ENCODE results near the gene LAMC2.

The LAMC2 gene

DNA sequence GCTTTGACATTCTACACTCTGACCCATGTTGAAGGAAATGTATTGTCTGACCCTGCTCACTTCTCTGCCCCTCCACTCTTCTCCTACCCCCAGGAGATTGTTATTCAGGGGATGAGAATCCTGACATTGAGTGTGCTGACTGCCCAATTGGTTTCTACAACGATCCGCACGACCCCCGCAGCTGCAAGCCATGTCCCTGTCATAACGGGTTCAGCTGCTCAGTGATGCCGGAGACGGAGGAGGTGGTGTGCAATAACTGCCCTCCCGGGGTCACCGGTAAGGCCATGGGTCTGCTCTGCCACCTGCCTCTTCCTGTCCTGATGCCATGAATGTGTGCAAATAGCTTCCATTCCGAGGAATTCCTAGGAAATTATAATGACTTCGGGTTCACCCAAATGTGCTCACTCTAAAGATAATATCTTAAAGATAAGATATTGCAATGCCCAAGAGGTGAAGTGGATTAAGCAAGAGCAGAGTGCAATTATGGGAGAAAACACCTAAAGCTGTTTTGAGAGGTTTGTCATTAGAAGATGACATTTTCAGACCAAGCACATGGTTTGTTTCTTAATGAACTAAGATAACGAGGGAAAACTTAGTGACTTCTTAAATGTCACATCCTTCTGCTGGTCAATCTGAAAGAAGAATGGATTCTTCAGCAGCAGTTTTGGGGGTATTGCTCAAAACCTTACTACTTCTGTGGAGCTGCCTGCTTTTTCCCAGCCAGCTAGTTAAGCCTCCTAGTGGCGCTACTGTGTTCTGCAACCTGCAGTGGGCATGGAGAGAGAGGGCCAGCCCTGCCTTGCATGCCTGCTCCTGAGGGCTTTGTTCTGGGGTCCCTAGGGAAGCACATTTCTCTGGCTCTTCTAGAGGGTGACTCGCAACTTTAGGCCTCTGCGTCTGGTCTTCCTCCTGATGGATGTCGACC is 41.6 kb downstream of the LAMC2 start:
- Histone ChIP-seq H4K91ac (ENCODE audit: low read depth, low read length, poor library complexity) (no peak overlapping the region), H4K8ac (ENCODE audit: low read depth, low read length) (no peak overlapping the region), H2BK5ac (ENCODE audit: low read length) (no peak overlapping the region), H3K18ac (ENCODE audit: low read length) (peak overlapping the region; percentile 29), H3K9me3 (replicated peaks in 1 of 2; ENCODE audit: control insufficient read depth in 2 of 2, insufficient read depth in 1 of 2, low read depth in 1 of 2, low read length in 2 of 2) (no peaks in the 10 kb centered on the region), H2BK12ac (ENCODE audit: low read length) (no peak overlapping the region), H3K4me1 (ENCODE audit: control insufficient read depth in 2 of 2, insufficient read depth in 1 of 2, low read depth in 1 of 2, low read length in 2 of 2) (peaks cover 7 to 12% of the 10 kb centered on the region in 2 donors), H3K36me3 (replicated peaks in 1 of 2; ENCODE audit: control insufficient read depth in 2 of 2, insufficient read depth in 2 of 2, low read length in 2 of 2) (no peaks in the 10 kb centered on the region), H3K23ac (ENCODE audit: low read depth, low read length, poor library complexity) (no peak overlapping the region), H3K79me1 (ENCODE audit: low read depth, low read length) (no peaks in the 10 kb centered on the region), H3K4me3 (ENCODE audit: low read length in 2 of 2) (no peak overlapping the region), H2BK120ac (ENCODE audit: low read depth, low read length) (no peak overlapping the region), H3K4me2 (ENCODE audit: insufficient read depth, low read length, poor library complexity, severe bottlenecking) (no peak overlapping the region), H3K4ac (ENCODE audit: low read length) (no peak overlapping the region), H2BK15ac (ENCODE audit: low read length) (peak overlapping the region; percentile 13), H3K14ac (ENCODE audit: low read length) (peak overlapping the region; percentile 64), H3K9ac (ENCODE audit: low read depth, low read length, poor library complexity) (no peak overlapping the region), H2AFZ (ENCODE audit: low read length) (peak overlapping the region; percentile 7), H2AK5ac (ENCODE audit: low read depth, low read length) (no peak overlapping the region), H3K27me3 (ENCODE audit: control insufficient read depth in 3 of 3, insufficient read depth in 3 of 3, low read depth in 1 of 3, low read length in 3 of 3) (no peaks in the 10 kb centered on the region), H3K27ac (replicated peaks; ENCODE audit: low read length) (no peak overlapping the region)
- DNase-seq (ENCODE audit: low spot score): peak; percentile 49
- WGBS, 2 donors (ENCODE audit: extremely low coverage in 2 of 2, insufficient read length in 2 of 2, insufficient replicate concordance in 1 of 2): no CpG with 5 or more reads among the region's 16 CpGs

- Histone ChIP-seq H2BK15ac (ENCODE audit: low read length) (peak overlapping the region; percentile 7), H3K9me3 (replicated peaks in 1 of 2; ENCODE audit: control insufficient read depth in 2 of 2, insufficient read depth in 1 of 2, low read depth in 1 of 2, low read length in 2 of 2) (no peaks in the 10 kb centered on the region), H3K14ac (ENCODE audit: low read length) (no peak overlapping the region), H3K9ac (ENCODE audit: low read depth, low read length, poor library complexity) (no peak overlapping the region), H2BK120ac (ENCODE audit: low read depth, low read length) (no peak overlapping the region), H3K4me3 (ENCODE audit: low read length in 2 of 2) (no peak overlapping the region), H2AFZ (ENCODE audit: low read length) (no peak overlapping the region), H3K27ac (replicated peaks; ENCODE audit: low read length) (no peak overlapping the region), H3K4me2 (ENCODE audit: insufficient read depth, low read length, poor library complexity, severe bottlenecking) (no peak overlapping the region), H3K36me3 (replicated peaks in 1 of 2; ENCODE audit: control insufficient read depth in 2 of 2, insufficient read depth in 2 of 2, low read length in 2 of 2) (no peaks in the 10 kb centered on the region), H4K8ac (ENCODE audit: low read depth, low read length) (no peak overlapping the region), H3K4me1 (ENCODE audit: control insufficient read depth in 2 of 2, insufficient read depth in 1 of 2, low read depth in 1 of 2, low read length in 2 of 2) (peaks cover 7 to 12% of the 10 kb centered on the region in 2 donors), H3K4ac (ENCODE audit: low read length) (no peak overlapping the region), H2BK12ac (ENCODE audit: low read length) (peak overlapping the region; percentile 27), H3K27me3 (ENCODE audit: control insufficient read depth in 3 of 3, insufficient read depth in 3 of 3, low read depth in 1 of 3, low read length in 3 of 3) (no peaks in the 10 kb centered on the region), H2AK5ac (ENCODE audit: low read depth, low read length) (no peak overlapping the region), H4K91ac (ENCODE audit: low read depth, low read length, poor library complexity) (no peak overlapping the region), H3K18ac (ENCODE audit: low read length) (peak overlapping the region; percentile 29), H3K23ac (ENCODE audit: low read depth, low read length, poor library complexity) (no peak overlapping the region), H3K79me1 (ENCODE audit: low read depth, low read length) (no peaks in the 10 kb centered on the region), H2BK5ac (ENCODE audit: low read length) (no peak overlapping the region)
- no CpG with 5 or more reads among the region's 13 CpGs for WGBS, 2 donors (ENCODE audit: extremely low coverage in 2 of 2, insufficient read length in 2 of 2, insufficient replicate concordance in 1 of 2)
- DNase-seq (ENCODE audit: low spot score): no peak
These were observed 42.5 kb downstream of the LAMC2 start for GRCh38 chr1:183228347-183229220.

- H3K27me3 ChIP-seq (ENCODE audit: control insufficient read depth in 3 of 3, insufficient read depth in 3 of 3, low read depth in 1 of 3, low read length in 3 of 3): no peaks in the 10 kb centered on the region
- peaks cover 12 to 16% of the 10 kb centered on the region in 2 donors for H3K4me1 ChIP-seq (ENCODE audit: control insufficient read depth in 2 of 2, insufficient read depth in 1 of 2, low read depth in 1 of 2, low read length in 2 of 2)
- no peak overlapping the region for H2AFZ ChIP-seq (ENCODE audit: low read length)
- H3K79me1 ChIP-seq (ENCODE audit: low read depth, low read length): no peaks in the 10 kb centered on the region
- H2BK15ac ChIP-seq (ENCODE audit: low read length): no peak overlapping the region
- H3K4me3 ChIP-seq (ENCODE audit: low read length in 2 of 2): no peak overlapping the region
- no peak overlapping the region for H2BK120ac ChIP-seq (ENCODE audit: low read depth, low read length)
- no peak overlapping the region for H4K8ac ChIP-seq (ENCODE audit: low read depth, low read length)
- no peak overlapping the region for H2AK5ac ChIP-seq (ENCODE audit: low read depth, low read length)
- WGBS, 2 donors (ENCODE audit: extremely low coverage in 2 of 2, insufficient read length in 2 of 2, insufficient replicate concordance in 1 of 2): no CpG with 5 or more reads among the region's 2 CpGs
- no peak overlapping the region for H3K4ac ChIP-seq (ENCODE audit: low read length)
- no peaks in the 10 kb centered on the region for H3K36me3 ChIP-seq (replicated peaks in 1 of 2; ENCODE audit: control insufficient read depth in 2 of 2, insufficient read depth in 2 of 2, low read length in 2 of 2)
- H3K18ac ChIP-seq (ENCODE audit: low read length): no peak overlapping the region
- no peak overlapping the region for H3K14ac ChIP-seq (ENCODE audit: low read length)
- no peak overlapping the region for H2BK12ac ChIP-seq (ENCODE audit: low read length)
- no peak overlapping the region for H4K91ac ChIP-seq (ENCODE audit: low read depth, low read length, poor library complexity)
- H3K9ac ChIP-seq (ENCODE audit: low read depth, low read length, poor library complexity): no peak overlapping the region
- DNase-seq (ENCODE audit: low spot score): no peak
- no peak overlapping the region for H3K23ac ChIP-seq (ENCODE audit: low read depth, low read length, poor library complexity)
- no peak overlapping the region for H2BK5ac ChIP-seq (ENCODE audit: low read length)
- no peak overlapping the region for H3K27ac ChIP-seq (replicated peaks; ENCODE audit: low read length)
- no peak overlapping the region for H3K4me2 ChIP-seq (ENCODE audit: insufficient read depth, low read length, poor library complexity, severe bottlenecking)
- no peaks in the 10 kb centered on the region for H3K9me3 ChIP-seq (replicated peaks in 1 of 2; ENCODE audit: control insufficient read depth in 2 of 2, insufficient read depth in 1 of 2, low read depth in 1 of 2, low read length in 2 of 2)
These were observed 44.3 kb downstream of the LAMC2 start for GRCh38 chr1:183230413-183230812.

GRCh38 chr1:183231545-183231944 is 45.5 kb downstream of the LAMC2 start:
- no CpG with 5 or more reads among the region's 1 CpG for WGBS, 2 donors (ENCODE audit: extremely low coverage in 2 of 2, insufficient read length in 2 of 2, insufficient replicate concordance in 1 of 2)
- H3K36me3 ChIP-seq (replicated peaks in 1 of 2; ENCODE audit: control insufficient read depth in 2 of 2, insufficient read depth in 2 of 2, low read length in 2 of 2): no peaks in the 10 kb centered on the region

More at GRCh38 chr1:183231545-183231944, 45.5 kb downstream of the LAMC2 start:
- H3K79me1 ChIP-seq (ENCODE audit: low read depth, low read length): no peaks in the 10 kb centered on the region
- H3K14ac ChIP-seq (ENCODE audit: low read length): no peak overlapping the region
- H2BK12ac ChIP-seq (ENCODE audit: low read length): no peak overlapping the region
- H2AK5ac ChIP-seq (ENCODE audit: low read depth, low read length): no peak overlapping the region
- H3K9me3 ChIP-seq (replicated peaks in 1 of 2; ENCODE audit: control insufficient read depth in 2 of 2, insufficient read depth in 1 of 2, low read depth in 1 of 2, low read length in 2 of 2): no peaks in the 10 kb centered on the region
- no peak overlapping the region for H3K23ac ChIP-seq (ENCODE audit: low read depth, low read length, poor library complexity)
- H3K27me3 ChIP-seq (ENCODE audit: control insufficient read depth in 3 of 3, insufficient read depth in 3 of 3, low read depth in 1 of 3, low read length in 3 of 3): no peaks in the 10 kb centered on the region
- H3K4ac ChIP-seq (ENCODE audit: low read length): no peak overlapping the region
- H3K27ac ChIP-seq (replicated peaks; ENCODE audit: low read length): no peak overlapping the region
- no peak for DNase-seq (ENCODE audit: low spot score)
- no peak overlapping the region for H2BK15ac ChIP-seq (ENCODE audit: low read length)
- no peak overlapping the region for H2BK5ac ChIP-seq (ENCODE audit: low read length)
- H2BK120ac ChIP-seq (ENCODE audit: low read depth, low read length): no peak overlapping the region
- no peak overlapping the region for H2AFZ ChIP-seq (ENCODE audit: low read length)
- no peak overlapping the region for H4K91ac ChIP-seq (ENCODE audit: low read depth, low read length, poor library complexity)
- H4K8ac ChIP-seq (ENCODE audit: low read depth, low read length): no peak overlapping the region
- no peak overlapping the region for H3K4me2 ChIP-seq (ENCODE audit: insufficient read depth, low read length, poor library complexity, severe bottlenecking)
- peaks cover 12 to 19% of the 10 kb centered on the region in 2 donors for H3K4me1 ChIP-seq (ENCODE audit: control insufficient read depth in 2 of 2, insufficient read depth in 1 of 2, low read depth in 1 of 2, low read length in 2 of 2)
- no peak overlapping the region for H3K18ac ChIP-seq (ENCODE audit: low read length)
- no peak overlapping the region for H3K9ac ChIP-seq (ENCODE audit: low read depth, low read length, poor library complexity)
- no peak overlapping the region for H3K4me3 ChIP-seq (ENCODE audit: low read length in 2 of 2)

All from neuronal stem cell (in vitro differentiated cells).